Esophagus squamous epithelium (tissue), 5 donors: ENCODE results near the gene DRD5. TPM values are rescaled to one million over a fixed set of nuclear protein-coding genes. Genes with fewer than 3 reads are reported as not detected.

Source experiments
- DNase-seq: peaks from one replicate; lab custom pipeline; 2025; lab: John Stamatoyannopoulos, UW
- H3K27ac ChIP-seq, 4 donors: fragments of 200-600 bp; sonication (generic); one replicate each; pipeline ENCODE4 v1.5.1; 2016 to 2019; ENCODE audit warnings: mild to moderate bottlenecking in 1 of 4
- H3K27me3 ChIP-seq, 4 donors: fragments of 200-600 bp; sonication (generic); 1 replicate in 3 of 4; 2 replicates in 1 of 4; pipeline versions ENCODE4 v1.5.1 to v1.6.0; 2017 to 2021; ENCODE audit warnings: antibody characterized with exemption in 1 of 4
- H3K36me3 ChIP-seq, 3 donors: fragments of 200-600 bp; sonication (generic); one replicate each; pipeline ENCODE4 v1.5.1; 2016 to 2019
- H3K4me1 ChIP-seq, 3 donors: fragments of 200-600 bp; sonication (generic); one replicate each; pipeline ENCODE4 v1.5.1; 2017 to 2019
- H3K4me3 ChIP-seq, 4 donors: fragments of 200-600 bp; sonication (generic); 1 replicate in 3 of 4; 2 replicates in 1 of 4; pipeline ENCODE4 v1.5.1; 2016 to 2019; ENCODE audit warnings: mild to moderate bottlenecking in 2 of 4, moderate library complexity in 1 of 4
- H3K9me3 ChIP-seq, 3 donors: fragments of 200-600 bp; sonication (generic); one replicate each; pipeline ENCODE4 v1.5.1; 2016 to 2019
- CTCF ChIP-seq, 6 experiments: fragments of 450-650 bp in 4 of 6; fragments of 200-600 bp in 2 of 6; sonication (generic) in 2 of 6; IDR thresholded peaks; one replicate each; pipeline ENCODE4 v1.5.1; 2016 to 2019; ENCODE audit warnings: antibody characterized with exemption in 6 of 6, mild to moderate bottlenecking in 4 of 6, moderate library complexity in 4 of 6
- POLR2A ChIP-seq, 4 donors: fragments of 450-650 bp; IDR thresholded peaks; one replicate each; pipeline ENCODE4 v1.6.1; 2017; ENCODE audit warnings: antibody characterized with exemption in 4 of 4, mild to moderate bottlenecking in 4 of 4, moderate library complexity in 3 of 4
- WGBS, 2 donors: methylation state at CpG; one replicate each; pipeline ENCODE4 v1.1.5; 2018; 5-methylcytosine and 5-hydroxymethylcytosine counted together
- intact Hi-C: fragments of 100-400 bp; cut with DNase I; formaldehyde crosslinking; loops from one replicate; pipeline ENCODE4 v1.15.0; 2022
- total RNA-seq, 4 donors: library from RNA; depleted of rRNA; stranded (reverse); fragments of >200 nt; gene quantifications; one replicate each; pipeline ENCODE4 v1.1.0, GENCODE V29; 2016
- donor health status: DM: yes; HTN: yes; CAD: no.

Gene DRD5
- total RNA-seq, 4 donors from 2014 or later = not detected

- H3K9me3 ChIP-seq = no peaks in the 10 kb centered on the region
- TF ChIP-seq POLR2A (IDR thresholded peaks at IDR 0.05) = no peak
- no peak for TF ChIP-seq CTCF (IDR thresholded peaks at IDR 0.05)
- no peak for DNase-seq
- intact Hi-C loops = no loop called here
- 57 to 76% methylated on average over 4 to 10 of the region's 32 CpGs for WGBS, 2 donors
- H3K4me3 ChIP-seq = no peak overlapping the region
- no peaks in the 10 kb centered on the region for H3K4me1 ChIP-seq
- no peaks in the 10 kb centered on the region for H3K36me3 ChIP-seq
- no peak overlapping the region for H3K27ac ChIP-seq
- peaks cover 0 to 17% (median 0%) of the 10 kb centered on the region in 4 donors for H3K27me3 ChIP-seq
These were observed 22.7 kb upstream of the DRD5 start for GRCh38 chr4:9758641-9759317.

- H3K4me1 ChIP-seq = no peaks in the 10 kb centered on the region
- 29 to 44% methylated on average over 6 to 11 of the region's 11 CpGs for WGBS, 2 donors
- DNase-seq = no peak
These were observed 18.5 kb upstream of the DRD5 start for GRCh38 chr4:9762823-9763475.

GRCh38 chr4:9764155-9764696 lies 17.2 kb upstream of the DRD5 start:
- intact Hi-C loops = loop anchor here (5.0 kb wide), 1 partner anchor 253 kb away; no protein-coding TSS in a partner anchor
- TF ChIP-seq CTCF (IDR thresholded peaks at IDR 0.05) = no peak
- no peak for TF ChIP-seq POLR2A (IDR thresholded peaks at IDR 0.05)
- H3K4me1 ChIP-seq = no peaks in the 10 kb centered on the region
- DNase-seq = no peak
- peaks cover 0 to 13% (median 0%) of the 10 kb centered on the region in 4 donors for H3K27me3 ChIP-seq
- H3K4me3 ChIP-seq = no peak overlapping the region
- 78 to 90% methylated on average over 4 of the region's 5 CpGs for WGBS, 2 donors
- no peak overlapping the region for H3K27ac ChIP-seq
- H3K9me3 ChIP-seq = no peaks in the 10 kb centered on the region
- H3K36me3 ChIP-seq = no peaks in the 10 kb centered on the region

More at GRCh38 chr4:9762823-9763475, 18.5 kb upstream of the DRD5 start:
- Histone ChIP-seq H3K36me3 (no peaks in the 10 kb centered on the region), H3K4me3 (no peak overlapping the region), H3K27ac (no peak overlapping the region), H3K27me3 (peaks cover 0 to 25% (median 0%) of the 10 kb centered on the region in 4 donors), H3K9me3 (no peaks in the 10 kb centered on the region)
- peak in 5 of 6 experiments; percentile 52 to 72 (median 64) for TF ChIP-seq CTCF (IDR thresholded peaks at IDR 0.05)
- TF ChIP-seq POLR2A (IDR thresholded peaks at IDR 0.05) = no peak
- intact Hi-C loops = loop anchor here (5.0 kb wide), 1 partner anchor 254 kb away; no protein-coding TSS in a partner anchor

GRCh38 chr4:9765091-9765490 lies 16.3 kb upstream of the DRD5 start:
- Histone ChIP-seq H3K27ac (no peak overlapping the region), H3K4me1 (no peaks in the 10 kb centered on the region), H3K36me3 (no peaks in the 10 kb centered on the region), H3K4me3 (no peak overlapping the region), H3K9me3 (no peaks in the 10 kb centered on the region), H3K27me3 (peaks cover 0 to 8% (median 0%) of the 10 kb centered on the region in 4 donors)
- 39% methylated on average over 3 to 9 of the region's 9 CpGs for WGBS, 2 donors
- no peak for DNase-seq
- intact Hi-C loops = no loop called here
- no peak for TF ChIP-seq POLR2A (IDR thresholded peaks at IDR 0.05)
- peak in 5 of 6 experiments; percentile 9 to 62 (median 51) for TF ChIP-seq CTCF (IDR thresholded peaks at IDR 0.05)

- intact Hi-C loops = no loop called here
- Histone ChIP-seq H3K9me3 (no peaks in the 10 kb centered on the region), H3K27ac (no peak overlapping the region), H3K27me3 (peaks cover 0 to 12% (median 0%) of the 10 kb centered on the region in 4 donors), H3K4me1 (no peaks in the 10 kb centered on the region), H3K4me3 (no peak overlapping the region), H3K36me3 (no peaks in the 10 kb centered on the region)
- DNase-seq = no peak
- 40 to 71% methylated on average over 1 of the region's 1 CpG for WGBS, 2 donors
- no peak for TF ChIP-seq POLR2A (IDR thresholded peaks at IDR 0.05)
- TF ChIP-seq CTCF (IDR thresholded peaks at IDR 0.05) = no peak
These were observed 12.1 kb upstream of the DRD5 start for GRCh38 chr4:9769321-9769720.
